ENCODE measurements around the gene POLR2L.

POLR2L gene

DNA sequence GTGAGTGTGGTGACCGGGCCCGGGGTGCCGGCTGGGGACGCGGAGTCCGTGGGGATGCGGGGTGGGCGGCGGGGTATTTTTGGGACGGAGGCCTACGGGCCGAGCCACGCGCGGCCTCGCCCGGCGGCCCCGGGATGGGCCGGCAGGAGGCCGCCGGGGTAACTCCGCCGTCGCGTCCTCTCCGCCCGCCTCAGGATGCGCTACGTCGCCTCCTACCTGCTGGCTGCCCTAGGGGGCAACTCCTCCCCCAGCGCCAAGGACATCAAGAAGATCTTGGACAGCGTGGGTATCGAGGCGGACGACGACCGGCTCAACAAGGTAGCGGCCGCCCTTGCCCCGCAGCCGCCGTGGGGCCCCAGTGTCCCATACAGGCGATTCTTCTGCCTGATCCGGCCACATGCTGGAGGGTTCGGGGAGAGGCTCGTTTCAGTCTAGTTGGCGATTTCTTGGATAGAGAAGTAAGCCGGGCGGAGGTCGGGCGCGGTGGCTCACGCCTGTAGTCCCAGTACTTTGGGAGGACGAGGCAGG, 32.2 kb downstream of the POLR2L start:
- no peak for DNase-seq (ENCODE audit: low spot score)

DNA sequence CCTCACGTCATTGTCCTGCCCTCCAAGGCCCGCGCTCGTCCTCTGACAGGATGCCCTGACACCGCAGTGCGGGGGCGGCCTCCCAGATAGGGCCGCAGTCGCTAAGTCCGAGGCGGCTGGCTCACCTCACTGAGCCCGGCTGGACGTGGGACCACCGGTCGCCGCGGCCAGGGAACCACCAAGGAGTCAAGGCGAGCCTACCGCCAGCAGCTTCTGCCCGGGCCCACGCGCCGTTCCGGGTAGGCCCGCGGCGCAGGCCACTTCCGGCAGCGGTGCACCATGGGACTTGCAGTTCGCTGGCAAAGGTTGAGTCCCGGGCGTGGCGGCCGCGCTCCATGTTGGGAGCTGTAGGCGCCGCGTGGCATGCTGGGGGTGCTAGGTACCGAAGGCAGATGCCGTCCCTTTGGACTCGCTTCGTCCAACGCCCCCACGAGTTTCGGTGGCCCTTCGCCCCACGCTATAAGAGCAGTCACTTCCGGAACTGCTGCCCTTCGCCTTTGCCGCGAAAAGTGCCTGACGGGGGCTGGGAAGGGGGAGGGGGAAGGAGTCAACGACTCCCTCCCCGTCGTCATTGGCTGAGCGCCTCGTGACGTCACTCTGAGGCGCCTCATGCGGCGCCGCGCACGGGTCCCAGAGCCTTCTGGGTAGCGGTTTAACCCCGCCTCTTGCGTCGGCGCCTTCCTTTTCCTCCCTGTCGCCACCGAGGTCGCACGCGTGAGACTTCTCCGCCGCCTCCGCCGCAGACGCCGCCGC, 32.9 kb downstream of the POLR2L start, which contains the start of gene RPLP2:
RPLP2 (plus strand) TSS at position 681 of the 753 bp plus-strand sequence. CDS start 268 bp downstream, outside the sequence.
- peak; percentile 98 for DNase-seq (ENCODE audit: low spot score)

DNA sequence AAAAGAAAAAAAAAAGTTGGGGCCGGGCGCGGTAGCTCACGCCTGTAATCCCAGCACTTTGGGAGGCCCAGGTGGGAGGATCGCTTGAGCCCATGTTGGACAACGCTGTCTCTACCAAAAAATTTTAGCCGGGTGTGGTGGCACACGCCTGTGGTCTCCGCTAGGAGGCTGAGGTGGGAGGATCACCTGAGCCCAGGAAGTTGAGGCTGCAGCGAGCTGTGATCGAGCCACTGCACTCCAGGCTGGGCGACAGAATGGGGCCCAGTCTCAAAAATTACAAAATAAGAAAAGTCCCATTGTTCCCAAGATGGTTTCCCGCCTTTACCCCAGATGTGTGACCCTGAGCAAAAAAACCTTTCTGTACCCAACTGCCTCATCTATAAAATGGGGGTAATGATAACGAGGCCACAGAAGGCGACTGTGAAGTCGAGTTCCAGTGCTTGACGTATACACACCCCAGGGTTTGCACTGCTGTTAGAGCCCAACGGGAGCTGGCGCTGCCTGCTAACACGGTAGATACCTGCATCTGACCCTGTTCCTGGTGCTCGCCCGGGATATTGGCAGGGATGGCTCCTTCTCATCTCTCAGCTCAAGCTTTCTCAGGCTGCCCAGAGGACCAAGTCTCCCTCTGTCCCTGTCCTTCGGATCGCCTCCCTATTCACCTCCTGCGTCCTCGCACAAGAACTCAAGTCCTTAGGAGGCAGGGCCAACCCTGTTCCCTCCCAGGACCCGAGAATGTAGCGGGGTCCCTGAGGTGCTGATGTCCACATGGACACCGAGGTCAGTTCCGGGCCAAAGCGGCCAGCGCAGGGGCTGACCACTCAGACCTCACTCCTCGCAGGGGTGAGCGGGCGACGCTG, 33.7 kb downstream of the POLR2L start:
- no peak for DNase-seq (ENCODE audit: low spot score)

DNA sequence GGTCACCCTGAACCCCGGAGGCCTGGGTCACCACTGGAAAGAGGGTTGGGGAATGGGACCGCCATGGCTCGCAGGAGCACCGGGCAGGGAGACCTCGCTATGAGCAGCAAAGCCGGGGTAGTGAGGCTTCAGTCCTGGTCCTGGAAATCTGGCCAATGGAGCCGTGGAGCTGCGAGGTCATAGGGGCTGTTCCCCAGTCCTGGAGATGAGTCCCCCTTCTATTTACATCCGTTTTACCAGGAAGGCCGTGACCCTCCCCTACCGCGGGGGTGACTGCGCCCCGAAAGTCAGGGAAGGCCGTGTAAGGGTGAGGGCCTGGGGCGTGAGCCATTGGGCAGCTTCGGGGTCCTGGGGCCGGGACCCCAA, 37.7 kb downstream of the POLR2L start:
- DNase-seq (ENCODE audit: low spot score): no peak

DNA sequence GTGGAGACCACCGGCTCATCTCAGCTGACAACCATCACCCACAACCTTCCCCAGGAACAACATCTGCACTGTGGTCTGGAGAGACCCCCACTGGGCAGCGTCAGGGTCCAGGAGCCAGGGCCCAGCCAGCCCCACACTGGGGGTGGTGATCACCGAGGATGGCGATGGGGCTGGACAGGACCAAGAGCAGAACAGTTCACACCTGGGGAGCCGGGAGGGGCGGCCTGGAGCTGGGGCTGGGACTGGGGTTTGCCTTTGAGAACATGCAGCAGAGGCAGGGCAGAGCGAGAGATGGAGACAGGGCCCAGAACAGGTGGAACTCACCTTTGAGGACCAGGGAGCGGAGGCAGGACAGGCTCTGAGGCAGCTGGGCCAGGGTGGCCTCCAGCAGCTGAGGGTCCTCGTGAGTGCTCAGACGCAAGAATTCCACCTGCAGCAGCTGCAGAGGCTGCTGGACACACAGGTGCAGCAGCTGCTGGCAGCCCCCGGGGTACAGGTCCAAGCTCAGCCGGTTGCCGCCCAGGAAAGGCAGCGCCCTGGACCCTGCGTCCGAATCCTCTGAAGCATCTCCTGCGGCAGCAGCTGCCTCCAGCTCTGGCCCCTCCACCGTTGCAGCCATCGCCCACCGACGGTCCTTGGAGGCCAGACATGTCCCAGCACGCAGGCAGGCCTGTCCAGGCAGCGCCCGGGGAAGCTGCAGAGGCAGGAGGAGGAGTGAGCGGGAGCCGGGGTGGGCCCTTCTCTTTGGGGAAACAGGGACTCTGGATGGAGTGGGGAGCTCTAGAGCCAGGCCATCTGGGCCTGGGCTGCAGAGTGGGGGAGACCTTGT, 38.3 kb downstream of the POLR2L start:
- DNase-seq (ENCODE audit: low spot score): no peak

DNA sequence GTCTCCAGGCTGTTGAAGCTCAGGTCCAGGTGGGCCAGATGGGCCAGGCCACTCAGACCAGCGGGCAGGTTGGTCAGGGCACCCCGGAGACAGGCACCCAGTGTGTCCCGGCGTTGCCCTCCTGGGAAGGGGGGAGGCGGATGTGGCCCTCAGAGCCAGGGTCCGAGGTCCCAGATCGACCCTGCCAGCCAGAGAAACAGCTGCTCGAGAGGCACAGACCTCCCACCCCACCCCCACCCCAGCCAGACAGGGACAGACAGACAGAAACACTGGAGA, 38.9 kb downstream of the POLR2L start:
- no peak for DNase-seq (ENCODE audit: low spot score)

DNA sequence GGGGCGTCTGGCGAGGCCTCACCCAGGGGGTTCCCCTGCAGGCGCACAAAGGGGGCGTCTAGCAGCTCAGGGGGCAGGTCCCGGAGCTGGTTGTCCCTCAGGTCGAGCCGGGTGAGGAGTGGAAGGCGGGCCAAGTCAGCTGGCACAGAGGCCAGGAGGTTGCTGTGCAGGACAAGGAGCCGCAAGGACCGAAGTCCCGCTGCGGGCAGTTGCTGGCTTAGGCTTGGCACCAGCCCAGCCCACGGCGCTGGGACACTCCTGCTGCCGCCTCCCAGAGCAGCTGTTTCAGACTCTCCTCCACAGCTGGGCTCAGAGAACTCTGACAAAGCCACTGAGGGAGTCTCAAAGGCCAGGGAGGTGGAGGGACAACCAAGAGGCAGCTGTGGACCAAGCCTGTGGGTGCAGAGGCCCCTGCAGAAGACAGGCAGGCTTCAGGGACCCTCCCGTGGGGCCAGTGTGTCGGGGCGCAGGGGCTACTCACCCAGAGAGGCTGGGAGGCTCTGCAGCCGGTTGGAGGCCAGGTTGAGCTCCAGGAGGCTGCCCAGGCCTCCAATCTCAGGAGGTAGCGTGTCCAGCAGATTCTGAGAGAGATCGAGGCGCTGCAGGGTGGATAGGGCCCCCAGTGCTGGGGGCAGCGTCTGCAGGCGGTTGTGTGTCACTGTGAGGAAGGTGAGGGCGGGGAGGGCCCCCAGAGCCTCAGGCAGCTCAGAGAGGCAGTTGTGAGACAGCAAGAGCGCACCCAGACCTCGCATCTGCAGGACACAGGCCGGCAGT, 39.4 kb downstream of the POLR2L start:
- no peak for DNase-seq (ENCODE audit: low spot score)

DNA sequence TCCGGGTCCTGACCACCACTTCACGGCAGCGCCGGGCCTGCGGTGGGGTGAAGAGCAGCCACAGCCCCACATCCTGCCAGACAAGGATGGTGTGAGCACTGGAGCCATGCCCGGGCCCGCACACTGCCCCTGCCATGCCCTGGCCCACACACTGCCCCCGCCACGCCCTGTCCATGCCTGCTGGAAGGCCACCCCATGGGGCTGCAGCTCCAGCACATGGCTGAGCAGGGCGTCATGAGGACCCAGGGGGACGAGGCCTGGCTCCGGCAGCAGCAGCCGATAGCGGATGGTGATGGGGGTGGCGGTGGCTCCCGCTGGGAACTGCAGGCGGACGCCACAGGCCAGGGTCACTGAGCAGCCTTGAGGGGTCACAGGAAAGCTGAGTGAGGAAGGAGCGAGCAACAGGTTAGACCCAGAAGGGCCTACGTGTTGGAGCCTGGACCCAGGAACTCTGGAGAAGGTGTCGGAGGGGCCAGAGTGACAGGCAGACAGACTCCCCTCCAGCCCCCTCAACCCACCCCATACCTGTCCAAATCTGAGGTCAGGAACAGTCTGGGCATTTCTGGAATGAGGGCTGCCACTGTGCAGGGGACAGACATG, 40.2 kb downstream of the POLR2L start:
- no peak for DNase-seq (ENCODE audit: low spot score)

DNA sequence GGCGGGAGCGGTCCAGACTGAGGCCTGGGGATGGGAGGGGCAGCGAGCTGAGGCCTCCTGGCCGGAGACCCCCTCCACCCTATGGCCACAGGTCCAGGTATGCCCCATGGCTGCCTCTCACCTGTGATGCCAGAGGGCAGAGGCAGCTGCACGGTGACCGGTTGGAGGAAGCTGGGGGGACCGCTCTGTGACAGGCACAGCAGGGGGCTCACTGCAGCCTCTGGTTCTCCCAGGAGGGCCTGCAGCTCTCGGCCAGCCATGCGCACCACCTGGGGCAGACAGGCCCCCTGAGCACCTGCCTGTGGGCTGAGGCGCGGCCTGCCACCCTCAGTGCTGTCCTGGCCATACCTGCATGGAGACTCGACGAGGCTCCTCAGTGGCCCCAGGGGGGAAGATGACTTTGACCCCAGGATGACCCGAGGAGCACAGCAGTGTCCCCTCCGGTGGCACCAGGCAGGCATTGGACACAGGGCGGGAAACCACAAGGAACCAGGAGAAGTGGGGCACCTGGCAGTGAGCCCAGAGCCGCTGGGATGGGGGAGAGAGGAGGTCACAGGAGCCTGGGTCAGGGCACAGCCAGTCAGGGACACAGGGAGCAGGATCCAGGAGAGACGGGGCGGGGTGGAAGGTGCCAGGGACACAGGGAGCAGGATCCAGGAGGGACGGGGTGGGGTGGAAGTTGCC, 41.1 kb downstream of the POLR2L start:
- DNase-seq (ENCODE audit: low spot score): no peak

DNA sequence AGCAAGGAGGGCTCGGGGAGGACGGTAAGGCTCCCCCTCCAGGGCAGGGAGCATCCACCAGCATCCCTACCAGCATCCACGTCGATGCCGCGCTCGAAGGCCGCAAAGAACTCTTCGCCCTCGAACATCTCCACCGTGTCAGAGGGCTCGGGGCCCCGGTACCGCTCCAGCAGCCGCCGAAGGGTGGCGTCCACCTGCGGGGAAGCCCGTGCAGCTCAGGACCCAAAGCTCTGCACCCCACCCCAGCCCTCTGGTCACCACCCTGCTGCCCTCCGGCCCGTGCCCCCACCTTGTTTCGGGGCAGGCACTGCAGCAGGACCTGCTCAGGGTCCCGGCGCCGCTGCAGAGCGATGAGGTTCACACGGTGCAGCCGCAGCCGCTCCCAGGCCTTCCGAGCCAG, 41.9 kb downstream of the POLR2L start:
- DNase-seq (ENCODE audit: low spot score): no peak

DNA sequence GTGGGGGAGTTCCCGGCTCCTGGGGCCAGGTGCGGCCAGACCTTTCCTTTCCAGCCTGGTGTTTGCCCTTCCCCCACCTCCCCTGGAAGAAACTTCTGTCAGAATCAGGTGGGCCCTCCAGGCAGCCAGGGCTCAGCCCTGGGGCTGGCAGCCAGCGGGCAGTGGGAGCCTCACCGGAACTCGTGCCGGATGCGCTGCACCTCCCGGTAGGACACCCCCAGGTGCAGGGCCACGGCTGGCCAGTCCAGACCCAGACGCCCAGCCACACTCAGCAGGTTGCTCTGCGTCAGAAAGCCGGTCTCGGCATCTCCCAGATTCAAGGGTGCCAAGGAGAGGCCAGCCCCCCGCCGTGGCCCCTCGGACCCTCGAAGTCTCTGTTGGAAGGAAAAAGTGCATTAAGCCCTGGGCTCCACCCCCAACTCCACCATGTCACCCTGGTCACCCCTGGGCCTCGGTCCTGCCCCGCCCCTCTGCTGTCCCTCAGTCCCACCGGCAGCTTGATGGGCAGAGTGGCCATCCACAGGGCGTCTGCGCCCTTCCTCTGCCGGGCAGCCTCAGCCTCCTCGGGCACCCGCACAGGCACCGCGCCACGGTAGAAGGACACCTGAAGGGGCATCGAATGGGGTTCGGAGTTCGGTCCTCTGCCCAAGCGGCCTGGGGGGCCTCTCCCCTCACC, 42.5 kb downstream of the POLR2L start:
- no peak for DNase-seq (ENCODE audit: low spot score)

DNA sequence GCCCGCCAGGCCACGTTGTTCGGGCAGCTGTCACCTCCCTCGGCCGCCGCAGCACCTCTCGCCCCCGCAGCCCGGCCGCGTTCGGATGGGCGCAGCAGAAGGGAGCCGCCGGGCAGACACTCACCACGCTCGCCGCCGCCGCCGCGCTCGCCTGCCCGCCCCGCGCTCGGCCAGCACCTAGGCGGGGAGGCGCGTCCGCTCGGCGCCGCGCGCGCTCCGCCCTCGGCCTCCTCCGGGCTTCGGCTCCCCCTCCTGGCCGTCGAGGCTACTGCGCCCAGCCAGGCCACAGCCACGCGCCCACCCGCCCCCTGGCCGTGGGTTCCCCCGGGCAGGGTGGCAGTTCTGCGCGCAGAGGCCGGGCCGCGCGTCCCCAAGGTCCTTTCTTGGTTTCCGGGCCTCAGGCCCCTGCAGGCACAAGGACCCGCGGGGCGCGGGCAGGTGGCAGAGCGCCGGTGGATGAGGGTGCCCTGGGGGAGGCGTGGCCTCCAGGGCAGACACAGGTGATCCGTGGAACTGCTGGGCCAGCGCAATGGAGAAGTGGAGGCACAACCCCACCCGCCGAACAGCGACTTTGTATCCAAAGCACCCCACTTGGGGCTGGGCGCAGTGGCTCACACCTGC, 44.1 kb downstream of the POLR2L start, which contains the start of gene SLC25A22:
SLC25A22 (minus strand) TSS at position 189 of the 621 bp plus-strand sequence. CDS start 3,275 bp downstream, outside the sequence.
- peak; percentile 84 for DNase-seq (ENCODE audit: low spot score)

DNA sequence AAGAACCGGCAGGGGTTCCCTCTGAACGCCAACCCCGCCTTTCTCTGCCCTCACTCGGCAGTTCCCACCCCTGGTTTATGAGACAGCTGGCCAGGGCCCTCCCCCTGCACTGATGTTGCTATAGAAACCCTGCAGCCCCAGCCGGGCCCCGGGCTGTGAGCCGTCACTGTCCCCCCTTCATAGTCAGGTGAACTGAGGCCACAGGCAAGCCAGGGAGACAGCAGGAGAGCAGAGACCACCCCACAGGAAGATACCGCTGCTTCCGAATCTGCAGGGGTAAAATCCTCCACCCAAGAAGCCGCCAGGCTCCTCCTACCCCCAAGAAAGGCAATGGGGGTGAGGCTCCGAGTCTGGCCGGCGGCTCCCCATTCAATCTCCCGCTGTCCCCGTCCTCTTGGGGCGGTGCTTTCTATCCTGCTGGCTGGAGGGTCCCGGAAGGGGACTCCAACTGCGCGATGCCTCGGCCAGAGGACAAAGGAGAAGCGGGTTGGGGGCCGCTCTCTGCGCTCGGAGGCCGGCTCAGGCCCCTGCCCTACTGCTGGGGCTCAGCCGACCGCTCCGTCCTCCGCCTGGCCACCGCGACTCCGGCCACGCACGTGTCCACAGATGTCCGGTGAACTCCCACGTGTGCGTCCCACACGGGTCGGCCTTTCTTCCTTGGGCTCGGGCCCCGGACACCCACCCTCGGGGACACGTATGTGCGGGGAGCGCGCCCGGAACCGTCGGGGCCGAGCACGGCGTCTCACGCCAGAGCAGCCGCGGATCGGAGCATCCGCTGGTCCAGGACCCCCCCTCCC, 44.8 kb downstream of the POLR2L start:
- no peak for DNase-seq (ENCODE audit: low spot score)

DNA sequence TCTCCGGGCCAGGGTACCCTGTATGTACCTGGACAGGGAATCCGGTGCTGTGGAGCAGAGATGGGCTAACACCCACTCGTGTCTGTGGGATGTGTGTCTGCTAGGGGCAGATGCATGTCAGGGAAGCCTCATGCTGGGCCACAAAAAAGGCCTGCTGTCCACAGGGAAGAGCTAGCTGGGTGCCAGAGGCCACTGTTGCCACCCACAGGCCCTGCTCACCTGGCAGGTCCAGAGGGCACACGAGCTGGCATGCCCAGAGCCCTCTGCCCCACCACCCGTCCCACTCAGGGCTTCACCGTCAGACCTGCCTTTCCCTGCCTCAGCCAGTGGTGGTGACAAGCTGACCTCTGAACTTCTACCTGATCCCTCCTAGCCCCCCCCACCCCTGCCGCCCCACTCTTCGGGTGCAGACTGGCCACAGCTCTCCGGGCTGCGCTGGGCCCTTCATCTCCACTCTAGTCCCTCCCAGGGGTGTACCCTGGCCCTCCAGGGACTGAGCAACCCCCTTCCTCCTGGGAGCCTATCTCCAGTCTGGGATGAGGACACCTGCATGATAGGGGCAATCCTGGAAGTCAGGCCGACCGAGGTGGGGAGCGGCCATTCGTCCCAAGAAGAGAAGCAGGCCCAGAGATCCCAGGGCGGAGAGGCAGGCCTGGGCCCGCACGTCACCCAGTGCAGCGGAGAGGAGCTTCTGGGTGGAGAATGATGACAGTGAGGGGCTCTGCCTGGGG, 45.6 kb downstream of the POLR2L start:
- no peak for DNase-seq (ENCODE audit: low spot score)

DNA sequence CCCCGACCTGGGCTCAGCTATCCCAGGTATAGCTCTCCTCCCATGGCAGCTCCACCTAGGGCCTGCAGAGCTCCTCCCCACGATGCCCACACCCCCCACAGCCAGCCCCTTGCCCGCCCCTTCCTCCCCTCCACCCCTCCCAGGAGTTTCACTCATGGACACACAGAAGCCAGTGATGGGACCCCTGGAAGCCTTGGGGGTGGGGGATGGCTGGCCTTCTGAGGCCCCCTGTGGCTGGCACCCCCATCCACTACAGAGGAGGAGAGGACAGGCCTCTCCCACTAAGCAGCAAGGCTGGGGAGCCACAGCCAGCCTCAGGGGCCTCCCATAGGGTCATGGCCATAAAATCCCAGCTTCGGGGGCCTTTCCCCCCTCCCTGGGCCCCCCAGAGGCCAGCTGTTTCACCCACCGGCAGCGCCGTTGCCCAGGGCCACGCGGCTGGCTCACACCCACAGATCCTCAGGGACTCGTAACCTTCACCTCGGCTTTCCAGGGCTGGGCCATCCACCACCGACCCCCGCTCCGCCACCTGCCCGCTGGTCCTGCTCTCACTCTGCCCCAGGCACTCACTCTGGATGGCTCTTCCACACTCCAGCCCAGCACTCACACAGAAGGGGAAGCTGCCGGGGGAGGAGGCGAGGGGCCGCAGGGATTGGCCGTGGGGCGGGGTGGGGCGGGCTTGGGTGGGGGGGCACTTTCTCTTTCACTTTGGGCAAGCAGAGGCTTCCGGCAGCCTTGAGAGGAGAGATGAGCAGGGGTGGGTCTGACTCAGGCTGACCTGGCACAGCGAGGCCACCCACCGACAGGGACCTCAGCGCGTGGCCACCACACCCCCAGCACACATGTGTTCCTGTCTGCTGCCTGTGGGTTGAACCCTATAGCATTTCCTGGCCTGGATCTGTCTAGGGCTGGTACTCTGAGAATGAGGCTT, 46.4 kb downstream of the POLR2L start:
- no peak for DNase-seq (ENCODE audit: low spot score)

DNA sequence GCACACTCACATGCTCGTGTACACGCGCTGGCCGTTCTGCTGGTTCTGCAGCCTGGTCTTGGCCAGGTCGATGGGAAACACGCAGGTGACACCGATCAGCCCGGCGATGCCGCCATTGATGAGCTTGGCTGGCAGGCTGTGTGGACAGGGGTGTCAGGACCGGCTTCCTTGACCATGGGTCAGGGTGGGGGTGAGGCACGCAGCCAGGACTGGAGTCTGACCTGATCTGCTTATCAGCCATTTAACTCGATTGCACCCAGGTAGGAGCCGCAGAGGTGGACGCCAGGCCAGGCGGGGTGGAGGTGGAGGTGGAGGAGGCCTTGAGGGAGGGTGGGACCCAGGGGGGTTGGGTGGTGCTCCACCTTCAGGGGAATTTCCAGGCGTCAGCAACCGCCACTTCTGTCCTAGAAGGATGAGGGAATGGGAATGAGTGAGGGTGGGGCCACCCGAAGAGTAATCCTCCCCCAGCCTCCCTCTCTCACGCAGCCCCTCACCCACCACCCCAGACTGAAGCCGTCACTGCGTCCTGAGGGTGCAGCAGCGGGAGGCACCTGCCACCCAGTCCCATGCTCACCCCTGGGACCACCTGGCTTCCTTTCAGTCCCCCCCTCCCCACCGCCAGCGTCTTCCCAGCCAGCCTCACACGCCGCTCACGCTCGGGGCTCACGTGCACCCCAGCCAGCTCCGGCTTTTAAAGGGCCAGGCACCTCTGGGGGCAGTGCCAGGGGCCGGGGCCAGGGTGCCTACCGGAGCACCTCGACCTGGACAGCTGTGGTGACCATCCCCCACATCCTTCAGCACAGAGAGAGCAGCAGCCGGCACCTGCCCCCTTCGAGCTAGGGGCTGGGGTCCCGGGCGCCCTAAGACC, 47.3 kb downstream of the POLR2L start:
- DNase-seq (ENCODE audit: low spot score): no peak
